ENCODE data around the gene PLCH1. TPM values are rescaled to one million over a fixed set of nuclear protein-coding genes. Genes with fewer than 3 reads are reported as not detected.

The PLCH1 gene
- total RNA-seq, 2 experiments from 2014 or later = 0.06 TPM; not detected in 1

GRCh38 chr3:155663467-155664212 lies 81.2 kb downstream of the PLCH1 start:
- Histone ChIP-seq H2AFZ (ENCODE audit: low read length) (no peak overlapping the region), H3K36me3 (ENCODE audit: insufficient read depth, low read length) (no peaks in the 10 kb centered on the region), H3K9me2 (ENCODE audit: insufficient read depth, low read length) (no peaks in the 10 kb centered on the region), H3K4me3 (ENCODE audit: low read depth, low read length, poor library complexity, severe bottlenecking) (no peak overlapping the region), H3K4me2 (ENCODE audit: low read length) (no peak overlapping the region), H3K4me1 (ENCODE audit: insufficient read depth, low read length, poor library complexity, severe bottlenecking) (no peaks in the 10 kb centered on the region), H3K9me3 (ENCODE audit: low read length) (no peaks in the 10 kb centered on the region), H4K20me1 (ENCODE audit: insufficient read depth, low read length) (no peaks in the 10 kb centered on the region), H3K27ac (ENCODE audit: low read depth, low read length, poor library complexity, severe bottlenecking) (no peak overlapping the region), H3K79me2 (ENCODE audit: insufficient read depth, low read depth, low read length) (no peaks in the 10 kb centered on the region)
- intact Hi-C loops (cut with micrococcal nuclease; ENCODE audit: unreplicated experiment) = no loop called here
- ChIA-PET CTCF (ENCODE audit: unreplicated experiment) (no interaction called here), POLR2A (no interaction called here)
- DNase-seq (ENCODE audit: low spot score) = no peak
- TF ChIP-seq EZH2phosphoT487 (IDR thresholded peaks at IDR 0.05; ENCODE audit: borderline replicate concordance, low read depth, low read length) = no peak
- no peak for TF ChIP-seq CTCF (conservative IDR thresholded peaks at IDR 0.05; ENCODE audit: low read length)
- no TSS peak for BruUV-seq (replicated peaks)

DNA sequence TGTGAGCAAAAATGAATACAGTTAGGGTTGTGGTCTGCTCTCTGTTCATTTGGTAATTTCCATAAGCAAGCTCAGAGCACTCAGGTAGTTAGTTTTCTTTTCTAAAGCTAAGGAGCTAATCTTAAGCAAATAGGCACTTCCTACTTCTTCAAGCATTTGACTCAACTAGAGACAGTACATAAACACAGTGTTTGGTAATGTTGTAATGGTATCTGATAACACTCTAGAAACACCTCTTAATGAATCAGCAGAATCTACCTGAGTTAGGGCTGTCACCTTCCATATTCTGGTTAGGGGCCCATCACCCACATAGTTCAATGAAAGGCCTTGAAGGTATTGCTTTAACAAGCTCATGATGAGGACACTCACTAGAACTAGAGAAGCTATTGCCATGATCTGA lies 83.1 kb downstream of the PLCH1 start:
- Histone ChIP-seq H3K36me3 (ENCODE audit: insufficient read depth, low read length) (no peaks in the 10 kb centered on the region), H3K9me3 (ENCODE audit: low read length) (no peaks in the 10 kb centered on the region), H2AFZ (ENCODE audit: low read length) (no peak overlapping the region), H3K27ac (ENCODE audit: low read depth, low read length, poor library complexity, severe bottlenecking) (no peak overlapping the region), H3K4me2 (ENCODE audit: low read length) (no peak overlapping the region), H3K4me1 (ENCODE audit: insufficient read depth, low read length, poor library complexity, severe bottlenecking) (no peaks in the 10 kb centered on the region), H3K79me2 (ENCODE audit: insufficient read depth, low read depth, low read length) (no peaks in the 10 kb centered on the region), H4K20me1 (ENCODE audit: insufficient read depth, low read length) (no peaks in the 10 kb centered on the region), H3K4me3 (ENCODE audit: low read depth, low read length, poor library complexity, severe bottlenecking) (no peak overlapping the region), H3K9me2 (ENCODE audit: insufficient read depth, low read length) (no peaks in the 10 kb centered on the region)
- no peak for DNase-seq (ENCODE audit: low spot score)
- ChIA-PET CTCF (ENCODE audit: unreplicated experiment) (no interaction called here), POLR2A (interaction anchor here (0.5 to 1.1 kb wide), 4 partner anchors 10 to 238 kb away, joined by 3 to 4 read pairs (median 3); no protein-coding TSS in a partner anchor)
- BruUV-seq (replicated peaks) = no TSS peak
- intact Hi-C loops (cut with micrococcal nuclease; ENCODE audit: unreplicated experiment) = no loop called here
- TF ChIP-seq CTCF (conservative IDR thresholded peaks at IDR 0.05; ENCODE audit: low read length) (no peak), EZH2phosphoT487 (IDR thresholded peaks at IDR 0.05; ENCODE audit: borderline replicate concordance, low read depth, low read length) (no peak)

DNA sequence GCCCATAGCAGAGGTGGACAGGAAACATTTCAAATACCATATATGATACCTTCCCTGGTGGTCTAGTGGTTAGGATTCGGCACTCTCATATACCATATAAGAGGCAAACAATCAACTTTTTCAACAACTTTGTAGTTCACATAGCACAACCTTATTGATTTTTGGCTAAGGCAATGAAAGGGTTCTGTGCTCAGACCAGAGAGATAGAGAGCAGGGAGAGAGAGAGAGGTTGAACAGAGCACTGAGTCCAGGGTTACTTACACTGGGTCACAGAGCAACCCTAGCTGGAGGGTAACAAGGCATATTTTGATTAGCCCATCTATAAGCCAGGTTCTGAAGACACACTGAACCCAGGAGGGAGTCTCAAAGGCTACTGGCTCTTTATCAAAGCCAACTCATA lies 83.8 kb downstream of the PLCH1 start:
- Histone ChIP-seq H3K79me2 (ENCODE audit: insufficient read depth, low read depth, low read length) (no peaks in the 10 kb centered on the region), H3K9me2 (ENCODE audit: insufficient read depth, low read length) (no peaks in the 10 kb centered on the region), H3K9me3 (ENCODE audit: low read length) (no peaks in the 10 kb centered on the region), H3K4me2 (ENCODE audit: low read length) (no peak overlapping the region), H3K4me3 (ENCODE audit: low read depth, low read length, poor library complexity, severe bottlenecking) (no peak overlapping the region), H3K36me3 (ENCODE audit: insufficient read depth, low read length) (no peaks in the 10 kb centered on the region), H4K20me1 (ENCODE audit: insufficient read depth, low read length) (no peaks in the 10 kb centered on the region), H3K27ac (ENCODE audit: low read depth, low read length, poor library complexity, severe bottlenecking) (no peak overlapping the region), H3K4me1 (ENCODE audit: insufficient read depth, low read length, poor library complexity, severe bottlenecking) (no peaks in the 10 kb centered on the region), H2AFZ (ENCODE audit: low read length) (no peak overlapping the region)
- no peak for DNase-seq (ENCODE audit: low spot score)
- BruUV-seq (replicated peaks) = no TSS peak
- intact Hi-C loops (cut with micrococcal nuclease; ENCODE audit: unreplicated experiment) = no loop called here
- TF ChIP-seq CTCF (conservative IDR thresholded peaks at IDR 0.05; ENCODE audit: low read length) (no peak), EZH2phosphoT487 (IDR thresholded peaks at IDR 0.05; ENCODE audit: borderline replicate concordance, low read depth, low read length) (no peak)
- POLR2A ChIA-PET = interaction anchor here (0.7 to 1.1 kb wide), 2 partner anchors 19 to 77 kb away, joined by 3 to 4 read pairs; no protein-coding TSS in a partner anchor
- CTCF ChIA-PET (ENCODE audit: unreplicated experiment) = no interaction called here

All from OCI-LY7 (cell line).